SK-N-MC (cell line): ENCODE results near the gene DNAAF1.

Experiments
- EZH2 ChIP-seq: fragments of 200-600 bp; sonication (generic); IDR thresholded peaks from one replicate; pipeline ENCODE4 v1.6.1; 2017; ENCODE audit warnings: antibody characterized with exemption
- FOXP2 ChIP-seq: optimal IDR thresholded peaks from 2 replicates; pipeline ENCODE3; 2011; ENCODE audit warnings: mild to moderate bottlenecking, moderate library complexity; ENCODE audit not compliant: insufficient read depth; ENCODE audit errors: extremely low read length, control extremely low read depth
- POLR2AphosphoS5 ChIP-seq: IDR thresholded peaks from 2 replicates; pipeline ENCODE4 v1.6.1; 2012; ENCODE audit warnings: mild to moderate bottlenecking, low read depth, low read length, borderline replicate concordance

DNA sequence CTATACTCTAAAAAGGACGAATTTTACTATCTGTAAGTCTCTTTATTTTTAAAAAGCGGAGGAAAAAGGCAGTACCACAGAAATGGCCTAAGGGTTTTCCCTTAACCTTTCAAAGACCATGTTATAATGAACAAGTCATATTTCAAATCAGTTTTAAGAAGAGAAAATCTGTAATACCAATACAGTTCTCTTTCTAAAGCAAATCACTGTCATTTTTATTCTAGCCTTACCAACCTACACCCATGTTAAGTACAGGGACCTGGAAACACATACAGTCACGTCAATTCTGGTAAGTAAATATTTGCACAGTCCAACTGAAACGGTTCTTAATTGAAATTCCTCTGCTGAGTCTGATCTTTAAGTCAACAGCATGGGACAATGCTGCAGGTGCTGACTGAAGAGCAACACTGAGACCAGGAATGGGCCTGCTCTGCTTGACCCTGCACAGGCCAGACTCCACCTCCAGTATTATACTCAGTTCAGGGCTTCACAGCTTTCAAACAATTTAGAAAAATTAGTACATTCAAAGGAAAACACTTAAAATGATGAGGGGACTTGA lies 48.6 kb upstream of the DNAAF1 start:
- TF ChIP-seq EZH2 (no peak), POLR2AphosphoS5 (no peak), FOXP2 (no peak)
